ENCODE data around the gene CLIP2. TPM values are rescaled to one million over a fixed set of nuclear protein-coding genes. Genes with fewer than 3 reads are reported as not detected.
A peak's percentile ranks its signal among the peaks of the same experiment; 100 is the strongest.

Gene CLIP2
- total and polyA plus RNA-seq, 2 of the 4 experiments (the other 2 are of a cell fraction) = 18.1 to 20.7 TPM

DNA sequence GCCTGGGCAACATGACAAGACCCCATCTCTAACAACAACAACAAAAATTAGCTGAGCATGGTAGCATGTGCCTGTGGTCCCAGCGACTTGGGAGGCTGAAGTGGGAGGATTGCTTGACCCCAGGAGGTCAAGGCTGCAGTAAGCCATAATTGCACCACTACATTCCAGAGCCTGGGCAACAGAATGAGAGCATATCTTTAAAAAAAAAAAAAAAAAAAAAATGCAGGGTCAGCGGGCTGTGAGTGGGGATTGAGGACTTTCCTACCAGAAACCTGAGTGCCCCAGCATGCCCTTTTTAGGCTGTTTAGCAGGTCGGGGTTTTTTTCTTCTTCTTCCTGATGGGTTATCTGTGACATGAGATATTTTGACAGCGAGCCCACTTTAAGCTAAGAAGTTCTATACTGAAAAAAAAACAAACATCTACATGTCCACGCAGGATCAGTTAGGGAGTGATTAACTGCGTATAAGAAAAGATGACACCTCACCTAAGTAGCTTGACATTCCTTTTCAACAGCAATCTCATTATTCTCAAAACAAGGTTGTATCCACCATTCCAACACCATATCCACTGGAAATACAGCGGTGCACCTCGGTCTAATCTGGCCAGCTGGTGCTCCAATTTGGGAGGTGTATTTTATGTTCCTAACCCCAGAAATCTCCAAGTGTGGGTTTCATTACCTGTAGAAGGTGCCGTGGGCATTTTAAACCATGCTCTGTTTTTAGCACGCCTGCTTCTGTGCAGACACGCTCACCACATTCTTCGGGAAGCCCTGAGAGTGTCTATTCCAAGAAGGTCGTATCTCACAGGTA is 21.2 kb upstream of the CLIP2 start:
- no peak overlapping the region for H4K5ac ChIP-seq (ENCODE audit: low read depth, low read length)
- H2BK20ac ChIP-seq (ENCODE audit: low read depth, low read length) = peak overlapping the region; percentile 39
- H3K27ac ChIP-seq (ENCODE audit: insufficient read depth, low read length) = no peak overlapping the region
- H3K27me3 ChIP-seq (ENCODE audit: control insufficient read depth, insufficient read depth, low read length) = no peaks in the 10 kb centered on the region
- H3K4me2 ChIP-seq (ENCODE audit: low read depth, low read length) = no peak overlapping the region
- no peak overlapping the region for H2AK9ac ChIP-seq (replicated peaks; ENCODE audit: low read depth, low read length, poor library complexity)
- no peak overlapping the region for H4K8ac ChIP-seq (ENCODE audit: low read depth in 2 of 2, low read length in 2 of 2)
- no peak overlapping the region for H3K9ac ChIP-seq (ENCODE audit: low read depth, low read length)
- POLR2A ChIA-PET (ENCODE audit: unreplicated experiment) = interaction anchor here (0.6 to 0.8 kb wide), 3 partner anchors 13 to 303 kb away, joined by 4 to 7 read pairs (median 5); no protein-coding TSS in a partner anchor
- H4K20me1 ChIP-seq (ENCODE audit: insufficient read depth, low read length) = peaks cover 3% of the 10 kb centered on the region; the same call in 1 of the 2 replicates
- H3K4me1 ChIP-seq (ENCODE audit: control insufficient read depth, insufficient read depth, low read length) = peaks cover 6% of the 10 kb centered on the region
- H4K91ac ChIP-seq (ENCODE audit: insufficient read depth, low read depth, low read length) = no peak overlapping the region
- peak overlapping the region; percentile 26; the same call in 1 of the 2 replicates for H2BK120ac ChIP-seq (ENCODE audit: low read depth, low read length)
- no peak overlapping the region for H2BK15ac ChIP-seq (ENCODE audit: low read depth, low read length)
- in situ Hi-C loops (cut with MboI; ENCODE audit: low sequenced_read_pairs) = no loop called here
- H3K4me3 ChIP-seq (ENCODE audit: insufficient read depth, low read depth, low read length) = no peak overlapping the region
- H3K14ac ChIP-seq (replicated peaks; ENCODE audit: low read depth, low read length) = no peak overlapping the region
- H2BK5ac ChIP-seq (ENCODE audit: low read depth, low read length, poor library complexity, severe bottlenecking) = no peak overlapping the region
- no peaks in the 10 kb centered on the region for H3K36me3 ChIP-seq (ENCODE audit: control insufficient read depth, insufficient read depth, low read length)
- H3K56ac ChIP-seq (ENCODE audit: extremely low read depth, insufficient read depth, low read length) = no peak overlapping the region
- CTCF ChIA-PET = interaction anchor here (1.9 kb wide), 1 partner anchor 62 kb away, joined by 5 read pairs; no protein-coding TSS in a partner anchor
- peaks cover 4% of the 10 kb centered on the region; the same call in 1 of the 2 replicates for H3K9me1 ChIP-seq (ENCODE audit: insufficient read depth, low read length)
- H3K4ac ChIP-seq (ENCODE audit: low read depth, low read length) = 0 out of 2 replicates have a peak overlapping the region, but pooled peaks have one; percentile 23
- no peaks in the 10 kb centered on the region for H3K79me1 ChIP-seq (ENCODE audit: low read depth in 1 of 2, low read length in 2 of 2)
- peak overlapping the region; percentile 36; the same call in 1 of the 2 replicates for H2AK5ac ChIP-seq (ENCODE audit: low read depth, low read length)
- DNase-seq = no peak
- no peak overlapping the region for H3K23ac ChIP-seq (ENCODE audit: low read depth, low read length)
- 87% methylated on average over 4 of the region's 13 CpGs; no CpG with 5 or more reads in 1 of the 2 experiments for WGBS, 2 experiments (ENCODE audit: extremely low coverage in 2 of 2, insufficient read length in 1 of 2)
- no peak for ATAC-seq (ENCODE audit: low read depth)
- no peak for TF ChIP-seq FOS (IDR thresholded peaks at IDR 0.05; ENCODE audit: low read depth, low read length)
- TF ChIP-seq CHD1 (IDR thresholded peaks at IDR 0.05; ENCODE audit: low read depth, low read length) = no peak
- TF ChIP-seq, protein P1, sequence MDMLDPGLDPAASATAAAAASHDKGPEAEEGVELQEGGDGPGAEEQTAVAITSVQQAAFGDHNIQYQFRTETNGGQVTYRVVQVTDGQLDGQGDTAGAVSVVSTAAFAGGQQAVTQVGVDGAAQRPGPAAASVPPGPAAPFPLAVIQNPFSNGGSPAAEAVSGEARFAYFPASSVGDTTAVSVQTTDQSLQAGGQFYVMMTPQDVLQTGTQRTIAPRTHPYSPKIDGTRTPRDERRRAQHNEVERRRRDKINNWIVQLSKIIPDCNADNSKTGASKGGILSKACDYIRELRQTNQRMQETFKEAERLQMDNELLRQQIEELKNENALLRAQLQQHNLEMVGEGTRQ (IDR thresholded peaks at IDR 0.05; ENCODE audit: low read depth, low read length) = no peak
- TF ChIP-seq MAZ (IDR thresholded peaks at IDR 0.05; ENCODE audit: borderline replicate concordance, low read depth, low read length) = no peak
- no peak for TF ChIP-seq BHLHE40 (IDR thresholded peaks at IDR 0.05; ENCODE audit: low read depth, low read length)
- TF ChIP-seq MAFK (IDR thresholded peaks at IDR 0.05; ENCODE audit: low read depth, low read length) = no peak
- no TSS peak for BruUV-seq (replicated peaks)
- intact Hi-C loops (cut with micrococcal nuclease) = no loop called here
- no peak overlapping the region for H2AFZ ChIP-seq (replicated peaks; ENCODE audit: low read length, poor library complexity)
- dilution Hi-C loops (cut with HindIII; ENCODE audit: low sequenced_read_pairs, unreplicated experiment) = no loop called here
- H3K9me3 ChIP-seq (ENCODE audit: control insufficient read depth, insufficient read depth, low read length) = no peaks in the 10 kb centered on the region
- no peak overlapping the region for H3K18ac ChIP-seq (ENCODE audit: low read depth, low read length)
